Endothelial cell of umbilical vein (primary cell): Measurements from ENCODE around the gene CELF2. TPM values are rescaled to one million over a fixed set of nuclear protein-coding genes. Genes with fewer than 3 reads are reported as not detected.

Source experiments
- BruUV-seq: library from RNA; stranded (reverse); fragments of 400-500 nt; replicated peaks from 2 replicates; lab custom pipeline; 2021; lab: Mats Ljungman, UMichigan
- CTCF ChIA-PET: fragments of 300-600, 350-600 bp; sonication (Branson Sonifier 250); formaldehyde crosslinking; loops from one replicate; lab custom pipeline; 2021; ENCODE audit warnings: antibody characterized with exemption, inconsistent platforms; lab: Charles Lee
- POLR2A ChIA-PET: fragments of 300-600, 350-600 bp; sonication (Branson Sonifier 250); formaldehyde crosslinking; loops from one replicate; lab custom pipeline; 2021; ENCODE audit warnings: antibody characterized with exemption, inconsistent platforms; lab: Charles Lee
- DNase-seq: peaks from one replicate; pipeline ENCODE4 v3.0.0-alpha.2; 2011; ENCODE audit warnings: low read depth, low spot score
- FAIRE-seq: peaks from 2 replicates; lab custom pipeline; 2011; peaks lifted over from hg19 to GRCh38; lab: Jason Lieb, UNC
- H2AFZ ChIP-seq: 2 replicates; pipeline ENCODE4 v1.6.0; 2012; ENCODE audit warnings: low read depth, low read length, control low read depth, inconsistent platforms
- H3K27ac ChIP-seq: 2 replicates; pipeline ENCODE4 v1.5.1; 2011; ENCODE audit warnings: low read depth, mild to moderate bottlenecking, control low read depth, low read length, moderate library complexity; ENCODE audit not compliant: insufficient read depth
- H3K27me3 ChIP-seq, 2 experiments: 2 replicates each; pipeline versions ENCODE4 v1.6.0 to v1.6.1; 2011; ENCODE audit warnings: low read length in 2 of 2, mixed read lengths in 1 of 2; ENCODE audit not compliant: control insufficient read depth in 2 of 2, insufficient read depth in 2 of 2
- H3K36me3 ChIP-seq, 2 experiments: 2 replicates in 1 of 2; 3 replicates in 1 of 2; pipeline ENCODE4 v1.5.1; 2011; ENCODE audit warnings: low read length in 2 of 2, mild to moderate bottlenecking in 1 of 2, moderate library complexity in 1 of 2; ENCODE audit not compliant: control insufficient read depth in 2 of 2, insufficient read depth in 2 of 2; ENCODE audit errors: extremely low read depth in 1 of 2
- H3K4me1 ChIP-seq: 3 replicates; pipeline ENCODE4 v1.5.1; 2011; ENCODE audit warnings: mild to moderate bottlenecking, low read length; ENCODE audit not compliant: control insufficient read depth, insufficient read depth; ENCODE audit errors: extremely low read depth
- H3K4me2 ChIP-seq: 2 replicates; pipeline ENCODE4 v1.6.1; 2011; ENCODE audit warnings: low read length, control low read depth, mixed read lengths; ENCODE audit not compliant: insufficient read depth
- H3K4me3 ChIP-seq, 3 experiments: fragments of 200-600 bp in 1 of 3; sonication (generic), shearing (Covaris generic) in 1 of 3; replicated peaks in 1 of 3; 2 replicates each; pipeline ENCODE4 v1.5.1; 2011 to 2016; ENCODE audit warnings: control low read depth in 3 of 3, low read length in 3 of 3, mild to moderate bottlenecking in 2 of 3, inconsistent platforms in 1 of 3, low read depth in 1 of 3, moderate library complexity in 1 of 3; ENCODE audit not compliant: insufficient read depth in 1 of 3
- H3K79me2 ChIP-seq: 2 replicates; pipeline ENCODE4 v1.6.0; 2012; ENCODE audit warnings: low read length, inconsistent platforms; ENCODE audit not compliant: control insufficient read depth, insufficient read depth
- H3K9ac ChIP-seq: replicated peaks from 2 replicates; pipeline ENCODE3; 2011; ENCODE audit warnings: low read length, control low read depth; ENCODE audit not compliant: insufficient read depth; ENCODE audit errors: extremely low read depth
- H3K9me1 ChIP-seq: replicated peaks from 3 replicates; pipeline ENCODE4 v1.6.0; 2011; ENCODE audit warnings: mild to moderate bottlenecking, low read length; ENCODE audit not compliant: control insufficient read depth, insufficient read depth; ENCODE audit errors: extremely low read depth
- H3K9me3 ChIP-seq: replicated peaks from 2 replicates; pipeline ENCODE4 v1.5.1; 2012; ENCODE audit warnings: low read length, inconsistent platforms; ENCODE audit not compliant: control insufficient read depth, insufficient read depth
- H4K20me1 ChIP-seq: replicated peaks from 2 replicates; pipeline ENCODE3; 2011; ENCODE audit warnings: mild to moderate bottlenecking, low read length; ENCODE audit not compliant: control insufficient read depth, insufficient read depth; ENCODE audit errors: extremely low read depth
- EZH2 ChIP-seq: IDR thresholded peaks from 2 replicates; pipeline ENCODE4 v1.6.1; 2012; ENCODE audit warnings: borderline replicate concordance, low read depth, mild to moderate bottlenecking, moderate library complexity, low read length, inconsistent platforms; ENCODE audit not compliant: severe bottlenecking
- FOS ChIP-seq: IDR thresholded peaks from 2 replicates; pipeline ENCODE4 v1.6.1; 2011; ENCODE audit warnings: mild to moderate bottlenecking, low read length, moderate library complexity, borderline replicate concordance; ENCODE audit not compliant: insufficient read depth
- GATA2 ChIP-seq: IDR thresholded peaks from 2 replicates; pipeline ENCODE4 v1.7.0; 2011; ENCODE audit warnings: low read depth, mild to moderate bottlenecking, moderate library complexity, mixed read lengths, low read length; ENCODE audit not compliant: insufficient read length, insufficient read depth
- JUN ChIP-seq: IDR thresholded peaks from 2 replicates; pipeline ENCODE4 v1.6.1; 2011; ENCODE audit warnings: borderline replicate concordance, low read depth; ENCODE audit not compliant: insufficient read length, insufficient read depth
- MYC ChIP-seq: IDR thresholded peaks from one replicate; pipeline ENCODE4 v1.6.1; 2011; ENCODE audit warnings: mild to moderate bottlenecking, low read depth, low read length
- POLR2A ChIP-seq: IDR thresholded peaks from 2 replicates; pipeline ENCODE4 v1.6.1; 2012; ENCODE audit warnings: low read depth, mild to moderate bottlenecking, control low read depth, low read length
- POLR2AphosphoS5 ChIP-seq: IDR thresholded peaks from 2 replicates; pipeline ENCODE4 v1.6.1; 2012; ENCODE audit warnings: low read depth, mild to moderate bottlenecking, control low read depth, low read length, moderate library complexity; ENCODE audit not compliant: insufficient read depth
- dilution Hi-C: fragments of 300-500 bp; cut with MboI; formaldehyde crosslinking; loops from one replicate; pipeline ENCODE4 v1.15.0; 2019; ENCODE audit warnings: low sequenced_read_pairs; ENCODE audit not compliant: extremely low pct_ligation_motif_present
- intact Hi-C: fragments of 100-400 bp; cut with micrococcal nuclease; formaldehyde crosslinking; loops from one replicate; pipeline ENCODE4 v1.10.0; 2022
- polyA plus RNA-seq, 4 experiments: library from polyadenylated mRNA; depleted of rRNA in 3 of 4; stranded (reverse) in 3 of 4; unstranded in 1 of 4; fragments of >200 nt; gene quantifications; 2 replicates each; pipeline versions ENCODE4 v1.2.1 to v1.2.3, GENCODE V29; 2011 to 2012; ENCODE audit warnings: missing spikeins in 1 of 4
- total RNA-seq: library from RNA; stranded (reverse); gene quantifications from 2 replicates; pipeline ENCODE4 v1.2.3, GENCODE V29; 2021
- TF ChIP-seq, protein P1 (sequence below), 2 donors: IDR thresholded peaks; 1 replicate in 1 of 2; 2 replicates in 1 of 2; pipeline ENCODE4 v1.5.1; 2011; ENCODE audit warnings: low read length in 2 of 2, mild to moderate bottlenecking in 2 of 2, moderate library complexity in 2 of 2, control low read depth in 1 of 2, inconsistent platforms in 1 of 2, low read depth in 1 of 2; ENCODE audit not compliant: insufficient read depth in 1 of 2; ENCODE audit errors: extremely low read depth in 1 of 2
- TF ChIP-seq, protein P2 (sequence below): IDR thresholded peaks from 2 replicates; pipeline ENCODE4 v1.6.1; 2011; ENCODE audit not compliant: insufficient read depth, insufficient read length

The CELF2 gene
- total and polyA plus RNA-seq, 2 donors (not counting 3 experiments of a cell fraction or from before 2014, with no cell fraction given), result 21.6 to 42.6 TPM

DNA sequence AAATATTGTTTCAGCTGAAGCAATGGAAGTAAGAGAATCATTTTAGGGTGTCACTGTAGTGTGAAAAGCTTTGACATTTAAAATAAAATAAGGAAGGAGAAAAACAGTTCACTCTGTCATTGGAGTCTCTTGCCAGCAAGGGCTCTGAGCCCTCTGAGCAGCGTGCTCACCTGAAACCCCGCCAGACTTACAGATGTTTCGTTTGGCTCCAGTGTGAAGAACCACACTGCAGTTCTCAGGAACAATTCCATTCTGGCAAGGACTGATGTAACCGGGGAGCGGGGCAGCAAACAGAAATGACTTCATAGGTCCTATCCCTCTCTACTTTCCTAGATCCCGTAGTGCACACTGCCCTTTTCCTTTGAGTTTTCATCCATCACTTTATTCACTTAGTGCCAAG is 164.3 kb downstream of the CELF2 start:
- TF ChIP-seq JUN (no peak), POLR2A (no peak), FOS (no peak), GATA2 (no peak), MYC (no peak), POLR2AphosphoS5 (no peak), EZH2 (no peak)
- TF ChIP-seq, protein P1, sequence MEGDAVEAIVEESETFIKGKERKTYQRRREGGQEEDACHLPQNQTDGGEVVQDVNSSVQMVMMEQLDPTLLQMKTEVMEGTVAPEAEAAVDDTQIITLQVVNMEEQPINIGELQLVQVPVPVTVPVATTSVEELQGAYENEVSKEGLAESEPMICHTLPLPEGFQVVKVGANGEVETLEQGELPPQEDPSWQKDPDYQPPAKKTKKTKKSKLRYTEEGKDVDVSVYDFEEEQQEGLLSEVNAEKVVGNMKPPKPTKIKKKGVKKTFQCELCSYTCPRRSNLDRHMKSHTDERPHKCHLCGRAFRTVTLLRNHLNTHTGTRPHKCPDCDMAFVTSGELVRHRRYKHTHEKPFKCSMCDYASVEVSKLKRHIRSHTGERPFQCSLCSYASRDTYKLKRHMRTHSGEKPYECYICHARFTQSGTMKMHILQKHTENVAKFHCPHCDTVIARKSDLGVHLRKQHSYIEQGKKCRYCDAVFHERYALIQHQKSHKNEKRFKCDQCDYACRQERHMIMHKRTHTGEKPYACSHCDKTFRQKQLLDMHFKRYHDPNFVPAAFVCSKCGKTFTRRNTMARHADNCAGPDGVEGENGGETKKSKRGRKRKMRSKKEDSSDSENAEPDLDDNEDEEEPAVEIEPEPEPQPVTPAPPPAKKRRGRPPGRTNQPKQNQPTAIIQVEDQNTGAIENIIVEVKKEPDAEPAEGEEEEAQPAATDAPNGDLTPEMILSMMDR (IDR thresholded peaks at IDR 0.05; ENCODE audit: extremely low read depth in 1 of 2, insufficient read depth in 1 of 2, low read depth in 1 of 2, low read length in 2 of 2), result no peak
- TF ChIP-seq, protein P2, sequence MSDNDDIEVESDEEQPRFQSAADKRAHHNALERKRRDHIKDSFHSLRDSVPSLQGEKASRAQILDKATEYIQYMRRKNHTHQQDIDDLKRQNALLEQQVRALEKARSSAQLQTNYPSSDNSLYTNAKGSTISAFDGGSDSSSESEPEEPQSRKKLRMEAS, result no peak
- DNase-seq (no peak), FAIRE-seq (no peak)
- ChIA-PET CTCF (no interaction called here), POLR2A (no interaction called here)
- H3K4me3 ChIP-seq, result no peak overlapping the region
- peaks cover 6% of the 10 kb centered on the region for H3K4me1 ChIP-seq
- no peaks in the 10 kb centered on the region for H3K9me1 ChIP-seq
- no peak overlapping the region for H2AFZ ChIP-seq
- H3K4me2 ChIP-seq, result no peak overlapping the region
- no peaks in the 10 kb centered on the region for H3K9me3 ChIP-seq
- H3K9ac ChIP-seq, result no peak overlapping the region
- no TSS peak for BruUV-seq
- H3K79me2 ChIP-seq, result no peaks in the 10 kb centered on the region
- no peaks in the 10 kb centered on the region for H4K20me1 ChIP-seq
- no peaks in the 10 kb centered on the region for H3K36me3 ChIP-seq
- dilution Hi-C loops (no loop called here), intact Hi-C loops (no loop called here)
- no peaks in the 10 kb centered on the region for H3K27me3 ChIP-seq
- no peak overlapping the region for H3K27ac ChIP-seq
